ENCODE data around the gene FGF8.

FGF8 gene

GRCh38 chr10:101776161-101776817, 375 bp upstream of the FGF8 start:
- Histone ChIP-seq H3K4me3 (ENCODE audit: insufficient read depth, low read depth, low read length) (peak overlapping the region; percentile 16), H3K9me3 (ENCODE audit: control insufficient read depth, low read length) (no peaks in the 10 kb centered on the region), H3K27ac (ENCODE audit: insufficient read depth, low read depth, low read length, poor library complexity, severe bottlenecking) (no peak overlapping the region), H3K36me3 (ENCODE audit: control insufficient read depth, insufficient read depth, low read length) (no peaks in the 10 kb centered on the region), H3K27me3 (ENCODE audit: control insufficient read depth, insufficient read depth, low read length, poor library complexity, severe bottlenecking) (peaks cover 91% of the 10 kb centered on the region), H3K4me1 (ENCODE audit: control insufficient read depth, insufficient read depth, low read length) (peaks cover 63% of the 10 kb centered on the region)
- WGBS, 2 experiments = 2% methylated on average over 63 to 73 of the region's 74 CpGs

- Histone ChIP-seq H3K4me1 (ENCODE audit: control insufficient read depth, insufficient read depth, low read length) (peaks cover 64% of the 10 kb centered on the region), H3K27ac (ENCODE audit: insufficient read depth, low read depth, low read length, poor library complexity, severe bottlenecking) (no peak overlapping the region), H3K4me3 (ENCODE audit: insufficient read depth, low read depth, low read length) (no peak overlapping the region), H3K27me3 (ENCODE audit: control insufficient read depth, insufficient read depth, low read length, poor library complexity, severe bottlenecking) (peaks cover 85% of the 10 kb centered on the region), H3K9me3 (ENCODE audit: control insufficient read depth, low read length) (no peaks in the 10 kb centered on the region), H3K36me3 (ENCODE audit: control insufficient read depth, insufficient read depth, low read length) (no peaks in the 10 kb centered on the region)
- 6 to 8% methylated on average over 32 of the region's 32 CpGs for WGBS, 2 experiments
Observed at GRCh38 chr10:101774589-101775272, 1.2 kb downstream of the FGF8 start.

DNA sequence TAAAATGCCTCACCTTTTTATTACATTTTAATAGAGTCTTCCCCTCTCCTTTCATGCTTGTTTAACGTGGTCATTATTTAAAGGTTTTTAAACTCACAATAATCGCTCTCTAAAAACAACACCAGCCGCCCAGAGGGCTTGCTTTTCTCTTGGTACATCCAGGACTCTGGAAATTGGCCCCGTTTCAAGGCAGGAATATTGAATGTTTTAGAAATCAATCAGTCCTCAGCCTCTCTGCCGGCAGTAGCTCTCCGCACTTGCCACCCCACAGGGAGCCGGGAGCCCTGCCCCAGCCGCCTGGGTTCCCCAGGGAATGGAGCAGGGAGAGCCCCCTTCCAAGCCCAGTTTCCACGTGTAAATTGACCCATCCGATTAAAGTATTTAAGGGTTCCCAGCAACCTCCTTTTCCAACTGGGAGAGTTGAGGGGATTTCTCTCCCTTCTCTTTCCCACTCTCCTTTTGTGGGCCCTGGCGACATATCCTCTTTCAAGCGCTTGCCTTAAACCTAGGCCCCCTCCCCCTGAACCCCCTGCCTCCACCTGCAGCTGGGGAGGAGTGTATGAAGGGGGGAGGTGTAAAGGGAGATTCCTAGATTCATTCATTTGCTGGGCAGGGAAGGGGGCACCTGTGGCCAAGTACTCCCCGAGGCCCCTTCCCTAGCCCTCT, 1.9 kb downstream of the FGF8 start:
- H3K36me3 ChIP-seq (ENCODE audit: control insufficient read depth, insufficient read depth, low read length) = no peaks in the 10 kb centered on the region
- H3K27me3 ChIP-seq (ENCODE audit: control insufficient read depth, insufficient read depth, low read length, poor library complexity, severe bottlenecking) = peaks cover 79% of the 10 kb centered on the region
- WGBS, 2 experiments = 7 to 8% methylated on average over 12 to 13 of the region's 13 CpGs
- H3K4me1 ChIP-seq (ENCODE audit: control insufficient read depth, insufficient read depth, low read length) = peaks cover 66% of the 10 kb centered on the region
- no peak overlapping the region for H3K4me3 ChIP-seq (ENCODE audit: insufficient read depth, low read depth, low read length)
- H3K27ac ChIP-seq (ENCODE audit: insufficient read depth, low read depth, low read length, poor library complexity, severe bottlenecking) = no peak overlapping the region
- H3K9me3 ChIP-seq (ENCODE audit: control insufficient read depth, low read length) = no peaks in the 10 kb centered on the region

- Histone ChIP-seq H3K9me3 (ENCODE audit: control insufficient read depth, low read length) (no peaks in the 10 kb centered on the region), H3K27ac (ENCODE audit: insufficient read depth, low read depth, low read length, poor library complexity, severe bottlenecking) (no peak overlapping the region), H3K27me3 (ENCODE audit: control insufficient read depth, insufficient read depth, low read length, poor library complexity, severe bottlenecking) (peaks cover 69% of the 10 kb centered on the region), H3K4me3 (ENCODE audit: insufficient read depth, low read depth, low read length) (no peak overlapping the region), H3K4me1 (ENCODE audit: control insufficient read depth, insufficient read depth, low read length) (peaks cover 64% of the 10 kb centered on the region), H3K36me3 (ENCODE audit: control insufficient read depth, insufficient read depth, low read length) (no peaks in the 10 kb centered on the region)
- WGBS, 2 experiments = 15 to 19% methylated on average over 21 of the region's 21 CpGs
Observed at GRCh38 chr10:101772895-101773761, 2.8 kb downstream of the FGF8 start.

DNA sequence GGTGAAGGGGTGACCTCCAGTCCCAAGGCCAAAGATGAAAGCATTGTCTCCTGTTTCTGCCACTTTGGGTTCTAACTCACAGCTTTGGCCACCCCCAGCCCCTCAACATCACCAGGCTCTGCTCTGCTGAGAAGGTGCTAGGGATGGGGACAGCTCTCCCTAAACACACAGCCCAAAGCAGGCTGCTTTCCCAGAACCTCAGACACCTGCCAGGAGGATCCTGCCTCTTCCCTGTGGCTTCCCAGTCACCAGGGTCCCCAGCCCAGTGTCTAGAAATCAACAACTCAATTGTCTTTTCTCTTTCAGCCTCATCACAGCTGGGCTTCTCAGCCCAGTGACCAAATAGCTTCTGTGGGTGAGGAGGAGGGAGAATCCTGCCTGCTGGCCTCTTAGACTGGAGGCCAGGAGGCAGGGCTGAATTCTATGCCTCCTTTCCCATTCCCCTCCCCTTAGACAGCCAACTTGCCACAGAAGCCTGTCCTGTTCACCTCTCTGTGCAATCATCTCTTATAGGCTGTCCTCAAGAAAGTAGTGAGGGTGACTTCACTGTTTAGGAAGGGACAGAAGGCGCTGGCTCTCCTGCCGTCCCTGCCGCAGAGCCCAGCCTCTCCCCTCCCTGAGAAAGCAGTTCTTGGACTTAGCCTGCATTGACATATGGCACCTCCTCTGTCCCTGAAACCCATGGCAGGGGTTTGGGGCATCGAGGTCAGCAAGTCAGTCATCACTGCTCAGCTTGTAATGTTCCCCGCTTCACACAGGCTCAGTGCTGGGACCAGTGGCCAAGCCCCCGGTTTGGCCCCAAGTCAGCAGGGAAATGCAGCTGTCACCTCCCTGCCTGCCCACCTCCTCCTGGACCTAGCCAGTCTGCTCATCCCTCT, 3.7 kb downstream of the FGF8 start:
- Histone ChIP-seq H3K36me3 (ENCODE audit: control insufficient read depth, insufficient read depth, low read length) (no peaks in the 10 kb centered on the region), H3K4me3 (ENCODE audit: insufficient read depth, low read depth, low read length) (no peak overlapping the region), H3K4me1 (ENCODE audit: control insufficient read depth, insufficient read depth, low read length) (peaks cover 69% of the 10 kb centered on the region), H3K27ac (ENCODE audit: insufficient read depth, low read depth, low read length, poor library complexity, severe bottlenecking) (no peak overlapping the region), H3K27me3 (ENCODE audit: control insufficient read depth, insufficient read depth, low read length, poor library complexity, severe bottlenecking) (peaks cover 63% of the 10 kb centered on the region), H3K9me3 (ENCODE audit: control insufficient read depth, low read length) (no peaks in the 10 kb centered on the region)
- WGBS, 2 experiments = 76 to 79% methylated on average over 6 of the region's 6 CpGs

GRCh38 chr10:101771380-101771779, 4.5 kb downstream of the FGF8 start:
- WGBS, 2 experiments = 92 to 93% methylated on average over 10 of the region's 10 CpGs
- Histone ChIP-seq H3K36me3 (ENCODE audit: control insufficient read depth, insufficient read depth, low read length) (no peaks in the 10 kb centered on the region), H3K9me3 (ENCODE audit: control insufficient read depth, low read length) (no peaks in the 10 kb centered on the region), H3K27ac (ENCODE audit: insufficient read depth, low read depth, low read length, poor library complexity, severe bottlenecking) (no peak overlapping the region), H3K27me3 (ENCODE audit: control insufficient read depth, insufficient read depth, low read length, poor library complexity, severe bottlenecking) (peaks cover 63% of the 10 kb centered on the region), H3K4me3 (ENCODE audit: insufficient read depth, low read depth, low read length) (no peak overlapping the region), H3K4me1 (ENCODE audit: control insufficient read depth, insufficient read depth, low read length) (peaks cover 69% of the 10 kb centered on the region)

DNA sequence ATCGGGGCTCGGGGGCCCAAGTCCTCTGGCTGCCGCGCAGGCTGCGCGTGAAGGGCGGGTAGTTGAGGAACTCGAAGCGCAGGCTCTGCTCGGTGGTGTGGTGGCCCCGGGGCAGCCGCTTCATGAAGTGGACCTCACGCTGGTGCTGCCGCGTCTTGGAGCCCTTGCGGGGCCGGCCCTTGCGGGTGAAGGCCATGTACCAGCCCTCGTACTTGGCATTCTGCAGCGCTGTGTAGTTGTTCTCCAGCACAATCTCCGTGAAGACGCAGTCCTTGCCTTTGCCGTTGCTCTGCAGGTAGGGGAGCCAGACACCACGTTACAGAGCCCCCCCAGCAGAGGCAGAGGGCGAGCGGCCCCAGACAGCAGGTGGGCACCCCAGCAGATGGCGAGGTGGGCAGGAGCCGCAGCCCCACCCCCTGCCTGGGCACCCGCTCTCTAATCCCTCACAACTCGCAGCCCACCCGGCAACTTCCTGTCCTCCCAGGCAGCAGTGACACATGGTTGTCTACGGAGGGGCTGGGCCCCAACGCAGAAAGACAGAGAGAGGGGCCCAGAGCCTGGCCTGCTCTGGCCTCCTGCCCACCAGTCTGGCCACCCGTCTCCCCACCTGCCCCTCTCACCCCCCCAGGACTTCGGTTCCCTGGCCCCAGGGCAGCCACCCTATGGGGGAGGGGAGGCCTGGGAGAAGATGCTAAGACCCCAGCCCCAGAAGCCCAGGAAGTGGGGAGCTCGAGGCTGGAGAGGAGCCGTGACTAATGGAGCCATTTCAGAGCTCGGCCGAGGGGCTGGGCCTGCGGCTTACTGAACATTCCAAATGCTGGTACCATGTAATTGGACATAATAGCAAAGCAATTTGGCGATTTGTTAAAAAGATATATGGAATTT, 5.3 kb downstream of the FGF8 start:
- Histone ChIP-seq H3K4me1 (ENCODE audit: control insufficient read depth, insufficient read depth, low read length) (peaks cover 69% of the 10 kb centered on the region), H3K4me3 (ENCODE audit: insufficient read depth, low read depth, low read length) (no peak overlapping the region), H3K9me3 (ENCODE audit: control insufficient read depth, low read length) (no peaks in the 10 kb centered on the region), H3K27me3 (ENCODE audit: control insufficient read depth, insufficient read depth, low read length, poor library complexity, severe bottlenecking) (peaks cover 59% of the 10 kb centered on the region), H3K27ac (ENCODE audit: insufficient read depth, low read depth, low read length, poor library complexity, severe bottlenecking) (no peak overlapping the region), H3K36me3 (ENCODE audit: control insufficient read depth, insufficient read depth, low read length) (no peaks in the 10 kb centered on the region)
- WGBS, 2 experiments = 88 to 90% methylated on average over 41 of the region's 41 CpGs

DNA sequence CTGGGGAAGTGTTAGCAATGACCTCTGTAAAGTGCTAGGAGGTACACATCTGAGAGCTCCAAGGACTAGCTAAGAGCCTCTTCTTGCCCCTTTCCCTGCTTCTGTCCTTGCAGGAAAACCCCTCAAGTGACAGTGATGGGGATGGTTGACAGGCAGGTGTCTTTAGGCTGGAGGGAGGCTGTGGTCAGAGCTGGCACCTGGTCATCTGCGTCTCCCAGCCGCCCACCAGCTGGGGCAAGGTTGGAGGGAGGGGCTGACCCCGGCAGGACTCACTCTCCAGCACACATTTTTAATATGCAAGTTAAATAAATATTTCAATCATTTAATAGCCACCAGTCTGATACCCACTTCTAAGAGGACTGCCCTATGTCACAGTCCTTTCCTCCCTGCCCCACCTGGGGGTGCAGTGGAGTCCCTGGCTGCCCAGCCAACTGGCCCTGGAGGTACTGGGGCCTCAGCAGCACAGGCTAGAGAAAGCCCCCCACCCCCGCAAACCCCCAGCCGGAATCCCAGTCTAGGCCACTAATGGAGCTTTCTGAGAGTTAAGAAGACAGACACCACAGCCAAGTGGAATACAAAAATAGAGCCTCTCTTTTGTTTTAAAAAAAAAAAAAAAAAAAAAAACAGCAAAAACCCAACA, 6.3 kb downstream of the FGF8 start:
- H3K4me1 ChIP-seq (ENCODE audit: control insufficient read depth, insufficient read depth, low read length) = peaks cover 60% of the 10 kb centered on the region

More for the DNA sequence above, 6.3 kb downstream of the FGF8 start:
- Histone ChIP-seq H3K27me3 (ENCODE audit: control insufficient read depth, insufficient read depth, low read length, poor library complexity, severe bottlenecking) (peaks cover 57% of the 10 kb centered on the region), H3K4me3 (ENCODE audit: insufficient read depth, low read depth, low read length) (no peak overlapping the region), H3K9me3 (ENCODE audit: control insufficient read depth, low read length) (no peaks in the 10 kb centered on the region), H3K27ac (ENCODE audit: insufficient read depth, low read depth, low read length, poor library complexity, severe bottlenecking) (no peak overlapping the region), H3K36me3 (ENCODE audit: control insufficient read depth, insufficient read depth, low read length) (no peaks in the 10 kb centered on the region)
- WGBS, 2 experiments = 89 to 97% methylated on average over 5 of the region's 5 CpGs

All from ectodermal cell (in vitro differentiated cells).